Breast epithelium (tissue), 4 donors: ENCODE data around the gene ASMTL. TPM values are rescaled to one million over a fixed set of nuclear protein-coding genes. Genes with fewer than 3 reads are reported as not detected.

ENCODE experiments used
- DNase-seq, 2 donors: peaks; one replicate each; pipeline ENCODE4 v3.0.0-alpha.2; 2019; ENCODE audit warnings: low spot score in 2 of 2
- H3K27ac ChIP-seq, 2 donors: fragments of 200-600 bp; sonication (generic) in 1 of 2; one replicate each; pipeline ENCODE4 v1.5.1; 2016 to 2019; ENCODE audit warnings: mild to moderate bottlenecking in 1 of 2
- H3K27me3 ChIP-seq, 2 donors: fragments of 200-600 bp; sonication (generic) in 1 of 2; one replicate each; pipeline versions ENCODE4 v1.5.1 to v1.6.0; 2017 to 2019; ENCODE audit warnings: control low read depth in 1 of 2, mild to moderate bottlenecking in 1 of 2
- H3K36me3 ChIP-seq: fragments of 200-600 bp; one replicate; pipeline ENCODE4 v1.5.1; 2019
- H3K4me1 ChIP-seq, 2 donors: fragments of 200-600 bp; sonication (generic); one replicate each; pipeline ENCODE4 v1.5.1; 2016 to 2019; ENCODE audit warnings: control low read depth in 1 of 2
- H3K4me3 ChIP-seq, 3 donors: fragments of 200-600 bp; sonication (generic); 1 replicate in 2 of 3; 2 replicates in 1 of 3; pipeline ENCODE4 v1.5.1; 2016 to 2019; ENCODE audit warnings: mild to moderate bottlenecking in 3 of 3, moderate library complexity in 2 of 3
- H3K9me3 ChIP-seq, 2 donors: fragments of 200-600 bp; sonication (generic) in 1 of 2; one replicate each; pipeline ENCODE4 v1.5.1; 2016 to 2019; ENCODE audit warnings: control low read depth in 1 of 2
- POLR2A ChIP-seq: fragments of 450-650 bp; IDR thresholded peaks from one replicate; pipeline ENCODE4 v1.6.1; 2016; ENCODE audit warnings: antibody characterized with exemption, mild to moderate bottlenecking, moderate library complexity
- POLR2AphosphoS5 ChIP-seq, 3 donors: sonication (generic); formaldehyde crosslinking; IDR thresholded peaks; one replicate each; pipeline ENCODE4 v1.6.1; 2017; ENCODE audit warnings: antibody characterized with exemption in 3 of 3
- intact Hi-C: fragments of 100-400 bp; cut with DNase I; formaldehyde crosslinking; loops from one replicate; pipeline ENCODE4 v1.15.1; 2023; ENCODE audit warnings: low total_unique reads
- total RNA-seq, 3 donors: library from RNA; depleted of rRNA; stranded (reverse); fragments of >200 nt; gene quantifications; one replicate each; pipeline ENCODE4 v1.1.0, GENCODE V29; 2016
- TF ChIP-seq, protein P1 (sequence below), 3 donors: fragments of 450-650 bp; IDR thresholded peaks; one replicate each; pipeline ENCODE4 v1.5.1; 2016 to 2017; ENCODE audit warnings: antibody characterized with exemption in 3 of 3, mild to moderate bottlenecking in 3 of 3, moderate library complexity in 3 of 3

Gene ASMTL
- total RNA-seq, 3 donors from 2014 or later, result 22.8 to 29.1 (median 28.2) TPM

DNA sequence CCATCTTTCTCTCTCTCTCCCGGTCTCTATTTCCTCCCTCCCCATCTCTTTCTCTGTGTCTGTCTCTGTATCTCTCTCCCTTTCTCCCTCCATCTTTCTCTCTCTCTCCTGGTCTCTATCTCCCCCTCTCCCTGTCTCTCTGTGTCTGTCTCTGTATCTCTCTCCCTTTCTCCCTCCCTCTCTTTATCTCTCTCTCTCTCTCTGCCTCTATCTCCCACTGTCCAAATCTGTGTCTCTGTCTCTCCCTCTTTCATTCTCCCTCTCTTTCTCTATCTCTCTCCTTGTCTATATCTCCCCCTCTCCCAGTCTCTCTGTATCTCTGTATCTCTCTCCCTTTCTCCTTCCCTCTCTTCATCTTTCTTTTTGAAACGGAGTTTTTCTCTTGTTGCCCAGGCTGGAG is 92.5 kb downstream of the ASMTL start:
- Histone ChIP-seq H3K27me3 (no peaks in the 10 kb centered on the region), H3K36me3 (peaks cover 10% of the 10 kb centered on the region), H3K4me1 (no peaks in the 10 kb centered on the region), H3K27ac (no peak overlapping the region), H3K4me3 (no peak overlapping the region), H3K9me3 (peaks cover 10 to 14% of the 10 kb centered on the region in 2 donors)
- TF ChIP-seq POLR2AphosphoS5 (IDR thresholded peaks at IDR 0.05) (no peak), POLR2A (no peak)
- TF ChIP-seq, protein P1, sequence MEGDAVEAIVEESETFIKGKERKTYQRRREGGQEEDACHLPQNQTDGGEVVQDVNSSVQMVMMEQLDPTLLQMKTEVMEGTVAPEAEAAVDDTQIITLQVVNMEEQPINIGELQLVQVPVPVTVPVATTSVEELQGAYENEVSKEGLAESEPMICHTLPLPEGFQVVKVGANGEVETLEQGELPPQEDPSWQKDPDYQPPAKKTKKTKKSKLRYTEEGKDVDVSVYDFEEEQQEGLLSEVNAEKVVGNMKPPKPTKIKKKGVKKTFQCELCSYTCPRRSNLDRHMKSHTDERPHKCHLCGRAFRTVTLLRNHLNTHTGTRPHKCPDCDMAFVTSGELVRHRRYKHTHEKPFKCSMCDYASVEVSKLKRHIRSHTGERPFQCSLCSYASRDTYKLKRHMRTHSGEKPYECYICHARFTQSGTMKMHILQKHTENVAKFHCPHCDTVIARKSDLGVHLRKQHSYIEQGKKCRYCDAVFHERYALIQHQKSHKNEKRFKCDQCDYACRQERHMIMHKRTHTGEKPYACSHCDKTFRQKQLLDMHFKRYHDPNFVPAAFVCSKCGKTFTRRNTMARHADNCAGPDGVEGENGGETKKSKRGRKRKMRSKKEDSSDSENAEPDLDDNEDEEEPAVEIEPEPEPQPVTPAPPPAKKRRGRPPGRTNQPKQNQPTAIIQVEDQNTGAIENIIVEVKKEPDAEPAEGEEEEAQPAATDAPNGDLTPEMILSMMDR (IDR thresholded peaks at IDR 0.05), result no peak
- intact Hi-C loops, result no loop called here
- DNase-seq, result no peak

DNA sequence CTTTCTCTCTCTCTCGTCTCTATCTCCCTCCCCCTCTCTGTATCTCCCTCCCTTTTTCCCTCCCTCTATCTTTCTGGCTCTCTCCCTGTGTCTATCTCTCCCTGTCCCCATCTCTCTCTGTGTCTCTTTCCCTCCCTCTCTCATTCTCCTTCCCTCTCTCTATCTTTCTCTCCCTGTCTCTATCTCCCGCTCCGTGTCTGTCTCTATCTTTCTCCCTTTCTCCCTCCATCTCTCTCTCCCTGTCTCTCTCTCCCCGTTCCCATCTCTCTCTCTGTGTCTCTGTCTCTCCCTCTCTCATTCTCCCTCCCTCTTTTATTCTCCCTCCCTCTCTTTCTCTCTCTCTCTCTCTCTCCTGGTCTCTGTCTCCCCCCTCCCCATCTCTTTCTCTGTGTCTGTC is 93.2 kb downstream of the ASMTL start:
- no peak overlapping the region for H3K4me3 ChIP-seq
- TF ChIP-seq POLR2AphosphoS5 (IDR thresholded peaks at IDR 0.05) (no peak), POLR2A (no peak)
- TF ChIP-seq, protein P1 (IDR thresholded peaks at IDR 0.05), result no peak
- no peak overlapping the region for H3K27ac ChIP-seq
- no peaks in the 10 kb centered on the region for H3K27me3 ChIP-seq
- intact Hi-C loops, result no loop called here
- H3K36me3 ChIP-seq, result peaks cover 10% of the 10 kb centered on the region
- H3K9me3 ChIP-seq, result peaks cover 10 to 14% of the 10 kb centered on the region in 2 donors
- DNase-seq, result no peak
- H3K4me1 ChIP-seq, result no peaks in the 10 kb centered on the region

DNA sequence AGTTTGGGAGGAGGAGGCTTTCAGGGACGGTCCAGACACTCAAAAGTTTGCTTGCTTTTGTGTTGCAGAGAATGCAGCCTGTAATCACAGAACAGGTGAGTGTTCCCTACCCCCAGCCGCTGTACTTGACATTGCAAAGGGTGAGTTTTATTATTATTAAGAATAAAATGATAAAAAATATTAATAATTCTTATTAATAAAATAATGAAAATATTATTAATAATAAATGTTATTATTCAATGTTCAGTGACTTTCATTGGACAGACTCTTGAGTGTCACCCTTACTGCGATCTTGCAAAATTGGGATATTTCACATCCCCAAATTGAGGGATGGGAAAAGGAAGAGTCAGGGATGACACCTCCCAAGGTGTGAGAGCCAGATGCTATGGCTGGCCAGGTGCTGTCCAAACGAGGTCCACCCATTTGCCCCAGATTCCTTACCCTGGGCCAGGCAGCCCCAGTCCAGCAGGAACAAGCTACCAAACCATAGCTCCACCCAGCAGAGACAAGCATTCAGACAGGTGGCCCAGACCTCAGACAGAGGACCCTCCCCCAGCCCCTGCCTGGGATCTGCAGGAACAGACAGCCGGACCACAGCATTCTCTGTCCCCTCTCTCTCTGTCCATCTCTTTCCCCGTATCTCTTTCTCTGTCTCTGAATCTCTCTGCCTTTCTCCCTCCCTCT is 93.8 kb downstream of the ASMTL start:
- no peak overlapping the region for H3K27ac ChIP-seq
- H3K4me1 ChIP-seq, result no peaks in the 10 kb centered on the region
- peaks cover 10 to 14% of the 10 kb centered on the region in 2 donors for H3K9me3 ChIP-seq
- TF ChIP-seq POLR2A (no peak), POLR2AphosphoS5 (IDR thresholded peaks at IDR 0.05) (no peak)
- H3K36me3 ChIP-seq, result peaks cover 10% of the 10 kb centered on the region
- no peak for DNase-seq
- H3K4me3 ChIP-seq, result no peak overlapping the region
- H3K27me3 ChIP-seq, result no peaks in the 10 kb centered on the region
- intact Hi-C loops, result loop anchor here (1.0 kb wide), 1 partner anchor 29 kb away; no protein-coding TSS in a partner anchor

DNA sequence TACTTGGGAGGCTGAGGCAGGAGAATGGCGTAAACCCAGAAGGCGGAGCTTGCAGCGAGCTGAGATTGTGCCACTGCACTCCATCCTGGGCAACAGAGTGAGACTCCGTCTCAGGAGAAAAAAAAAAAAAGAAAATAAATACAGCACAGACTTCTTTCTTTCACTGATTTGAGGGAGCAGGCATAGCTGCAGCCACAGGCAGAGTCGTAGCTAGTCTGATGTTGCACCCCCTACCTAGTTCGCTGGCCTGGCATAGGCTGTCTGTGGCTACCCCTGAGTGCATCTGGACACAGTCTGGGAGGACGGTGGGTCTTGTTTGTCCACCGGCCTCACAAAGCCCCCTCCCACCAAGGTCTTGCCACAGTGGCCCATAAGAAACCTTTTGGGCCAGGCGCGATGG is 94.7 kb downstream of the ASMTL start:
- no peaks in the 10 kb centered on the region for H3K27me3 ChIP-seq
- H3K27ac ChIP-seq, result no peak overlapping the region
- H3K4me3 ChIP-seq, result no peak overlapping the region
- no peak for TF ChIP-seq POLR2AphosphoS5 (IDR thresholded peaks at IDR 0.05)
- TF ChIP-seq POLR2A, result no peak
- TF ChIP-seq, protein P1 (IDR thresholded peaks at IDR 0.05), result no peak
- no peaks in the 10 kb centered on the region for H3K4me1 ChIP-seq
- intact Hi-C loops, result loop anchor here (1.0 kb wide), 1 partner anchor 28 kb away; no protein-coding TSS in a partner anchor
- no peak for DNase-seq
- peaks cover 10% of the 10 kb centered on the region for H3K36me3 ChIP-seq
- peaks cover 10 to 14% of the 10 kb centered on the region in 2 donors for H3K9me3 ChIP-seq

DNA sequence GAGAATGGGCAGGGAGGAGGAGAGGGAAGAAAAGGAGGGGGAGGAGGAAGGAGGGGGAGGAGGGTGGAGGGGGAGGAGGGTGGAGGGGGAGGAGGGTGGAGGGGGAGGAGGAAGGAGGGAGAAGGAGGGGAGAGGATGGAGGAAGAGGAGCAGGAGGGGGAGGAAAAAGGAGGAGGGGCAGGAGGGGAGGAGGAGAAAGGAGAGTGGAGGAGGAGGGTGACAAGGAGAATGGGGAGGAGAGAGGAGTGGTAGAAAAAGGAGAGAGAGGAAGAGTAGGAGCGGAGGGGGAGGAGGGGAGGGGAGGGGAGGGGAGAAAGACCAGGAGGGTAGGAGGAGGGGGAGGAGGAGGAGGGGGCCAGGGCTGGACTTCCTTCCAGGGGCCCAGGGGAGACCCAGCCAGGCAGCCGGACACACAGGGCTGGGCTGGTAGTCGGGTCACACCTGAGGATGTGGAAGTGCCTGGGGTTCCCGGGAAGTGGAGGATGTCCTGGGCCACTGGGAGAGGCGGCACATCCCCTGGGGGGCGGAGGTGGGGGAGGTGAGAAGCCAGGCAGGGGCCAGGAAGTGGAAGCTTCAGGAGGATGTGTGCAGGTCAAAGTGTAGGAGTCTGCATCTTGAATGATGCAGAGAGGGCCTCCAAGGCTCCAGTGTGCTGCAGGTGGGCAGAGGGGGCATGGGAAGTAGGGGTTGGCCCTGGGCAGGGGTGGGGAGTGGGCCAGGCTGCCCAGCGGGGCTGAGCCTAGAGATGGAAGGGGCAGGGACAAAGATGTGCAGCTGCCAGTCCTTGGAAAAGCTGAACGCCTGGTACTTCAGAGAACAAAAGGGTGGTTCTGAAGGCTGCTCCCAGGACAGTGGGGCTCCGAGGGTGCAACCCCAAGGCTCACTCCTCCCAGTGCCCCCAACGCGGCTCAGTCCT is 97.3 kb downstream of the ASMTL start:
- Histone ChIP-seq H3K27me3 (no peaks in the 10 kb centered on the region), H3K9me3 (peaks cover 10 to 14% of the 10 kb centered on the region in 2 donors), H3K4me1 (no peaks in the 10 kb centered on the region), H3K4me3 (no peak overlapping the region), H3K27ac (no peak overlapping the region), H3K36me3 (peaks cover 10% of the 10 kb centered on the region)
- DNase-seq, result no peak
- TF ChIP-seq POLR2AphosphoS5 (IDR thresholded peaks at IDR 0.05) (no peak), POLR2A (no peak)
- TF ChIP-seq, protein P1 (IDR thresholded peaks at IDR 0.05), result no peak
- intact Hi-C loops, result no loop called here
